Skin epidermis (tissue), 12 donors: Measurements from ENCODE around the gene TMTC2.

Experiments
- H3K27ac ChIP-seq, 21 experiments: fragments of 200-600 bp; sonication (generic) in 11 of 21; one replicate each; pipeline ENCODE4 v1.5.0; 2020; ENCODE audit warnings: mild to moderate bottlenecking in 3 of 21, inconsistent platforms in 2 of 21, moderate library complexity in 2 of 21
- H3K4me3 ChIP-seq, 7 experiments: fragments of 200-600 bp; sonication (generic) in 2 of 7; one replicate each; pipeline ENCODE4 v1.5.0; 2020; ENCODE audit warnings: inconsistent platforms in 2 of 7, mild to moderate bottlenecking in 2 of 7, moderate library complexity in 1 of 7

The TMTC2 gene

DNA sequence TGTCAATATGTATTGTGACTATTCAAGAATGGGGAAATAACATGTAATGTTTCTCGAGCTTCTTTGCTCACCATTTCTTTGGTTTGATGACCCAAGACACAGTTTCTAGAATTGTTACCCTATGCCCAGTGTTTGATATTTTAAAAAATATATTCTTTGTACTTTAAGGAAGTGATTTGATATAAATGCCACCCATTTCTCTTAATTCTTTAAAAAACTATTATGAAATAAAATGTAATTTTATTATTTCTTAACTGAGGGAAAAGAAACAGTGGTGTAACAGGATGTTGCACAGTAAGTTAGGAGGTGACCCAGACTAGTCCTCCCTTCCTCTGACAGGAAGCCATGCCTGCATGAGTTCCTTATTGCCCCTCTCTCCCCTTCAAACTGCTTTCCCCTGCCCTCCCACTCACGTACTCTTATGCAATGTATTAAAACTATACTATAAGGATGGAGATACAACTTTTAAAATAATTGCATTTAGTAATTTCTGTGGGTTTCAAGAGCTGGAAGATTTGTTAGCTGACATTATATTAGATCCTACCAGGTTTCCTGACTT lies 279.4 kb downstream of the TMTC2 start:
- no peak overlapping the region for H3K4me3 ChIP-seq
- H3K27ac ChIP-seq, result no peak overlapping the region

DNA sequence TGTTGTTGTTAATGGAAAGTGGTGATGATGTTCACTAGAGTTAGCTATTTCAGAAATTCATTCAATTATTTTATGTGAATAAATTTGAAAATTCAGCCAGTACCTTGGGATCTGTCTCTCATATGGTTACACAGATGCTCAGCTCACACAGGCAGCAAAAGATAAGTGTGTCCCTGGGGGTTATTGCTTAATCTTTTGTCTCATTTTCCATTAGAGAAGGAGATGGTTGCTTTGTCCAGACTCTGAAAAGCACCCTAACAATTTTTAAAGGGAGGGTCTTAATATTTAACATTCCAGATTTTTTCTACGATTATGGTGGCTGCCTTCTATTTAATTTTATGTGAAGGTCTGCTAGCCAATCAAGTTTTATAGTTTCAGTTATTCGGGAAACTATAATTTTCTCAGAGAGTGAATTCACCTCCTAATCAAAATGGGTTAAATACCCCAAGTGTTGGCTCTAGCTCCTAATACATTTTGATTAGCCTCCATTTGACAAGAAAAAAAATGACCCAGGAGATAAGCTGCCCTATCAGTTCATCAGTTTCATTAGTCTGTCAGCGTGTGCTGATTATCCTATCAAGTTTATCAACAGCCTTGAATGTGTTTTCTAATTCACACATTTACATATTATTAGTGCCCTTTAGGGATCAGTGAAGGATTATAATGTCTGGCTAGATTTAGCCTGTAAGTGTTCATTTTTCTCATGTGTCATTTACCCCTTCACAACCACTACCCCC lies 282.1 kb downstream of the TMTC2 start:
- Histone ChIP-seq H3K4me3 (no peak overlapping the region), H3K27ac (no peak overlapping the region)

DNA sequence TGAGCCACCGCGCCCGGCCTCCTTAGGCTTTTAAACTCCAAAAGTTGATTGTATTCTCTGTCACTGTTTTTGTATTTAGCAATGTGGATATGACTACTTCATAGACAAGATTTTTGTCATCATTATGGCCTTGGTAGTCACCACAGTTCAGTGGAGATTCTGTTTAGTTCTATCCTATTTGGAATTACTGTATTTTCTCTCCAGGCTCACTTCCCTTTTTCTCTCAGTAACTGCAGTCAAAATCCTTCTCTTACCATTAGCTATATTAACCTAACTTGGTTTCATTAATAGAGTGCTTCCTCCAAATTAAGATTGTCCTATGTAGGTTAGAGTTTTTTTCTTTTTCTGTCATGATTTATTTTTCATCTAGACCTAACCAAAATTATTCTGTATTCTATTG lies 283.9 kb downstream of the TMTC2 start:
- Histone ChIP-seq H3K27ac (no peak overlapping the region), H3K4me3 (no peak overlapping the region)

DNA sequence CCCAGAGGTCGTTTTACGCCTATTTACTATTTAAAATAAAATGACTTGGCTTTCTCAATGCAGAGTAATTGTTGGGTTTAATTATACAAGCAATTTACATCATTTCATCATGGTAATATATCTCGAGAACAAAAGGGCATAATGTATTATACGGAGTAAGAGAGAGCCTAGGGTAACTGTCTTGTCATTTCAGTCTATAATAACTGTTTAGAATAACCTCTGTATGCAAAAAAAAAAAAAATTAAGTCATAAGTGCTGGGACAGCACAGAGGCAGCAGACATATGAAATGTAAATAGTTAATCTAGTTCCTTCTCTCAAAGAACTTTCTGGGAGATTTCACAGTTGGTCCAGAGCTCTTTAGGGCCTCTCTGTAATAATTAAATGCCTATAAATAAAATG lies 284.9 kb downstream of the TMTC2 start:
- H3K27ac ChIP-seq, result no peak overlapping the region
- no peak overlapping the region for H3K4me3 ChIP-seq

DNA sequence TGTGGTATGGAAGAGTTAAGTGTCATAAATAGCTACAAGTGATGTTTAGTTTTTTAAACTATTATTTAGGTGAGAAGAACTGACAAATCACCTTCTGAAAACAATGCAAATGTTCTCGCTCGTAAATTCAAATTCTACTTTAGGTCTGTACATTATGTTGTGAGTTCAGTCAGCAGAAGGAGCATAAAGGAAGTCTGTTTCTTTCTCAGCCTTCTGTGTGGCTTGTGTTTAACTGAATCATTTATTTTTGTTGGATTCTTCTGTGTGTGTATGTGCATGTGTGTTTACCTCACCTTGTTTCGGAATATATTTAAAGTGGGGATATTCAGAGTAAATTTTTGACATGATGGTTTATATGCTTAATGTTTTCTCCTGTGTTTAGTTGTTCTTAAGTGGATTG lies 285.9 kb downstream of the TMTC2 start:
- Histone ChIP-seq H3K27ac (no peak overlapping the region), H3K4me3 (no peak overlapping the region)

DNA sequence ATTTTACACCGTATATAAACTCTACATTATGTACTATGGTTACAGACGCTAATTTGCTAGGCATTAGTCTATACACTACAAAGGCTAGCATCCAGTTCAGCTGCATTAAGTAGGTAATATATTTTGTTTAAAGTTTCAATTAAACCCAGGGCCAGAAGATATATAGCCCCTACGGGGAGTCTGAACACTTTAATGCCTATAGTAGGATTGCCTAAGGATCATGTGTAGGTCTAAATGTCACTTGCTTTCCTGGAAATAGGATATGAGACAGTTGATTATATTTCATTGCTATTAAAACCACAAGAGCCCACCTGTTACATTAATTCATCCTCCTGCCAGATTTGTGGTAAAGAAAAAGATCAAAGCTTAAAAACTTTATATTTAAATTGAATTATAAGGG lies 286.9 kb downstream of the TMTC2 start:
- Histone ChIP-seq H3K27ac (no peak overlapping the region), H3K4me3 (no peak overlapping the region)

DNA sequence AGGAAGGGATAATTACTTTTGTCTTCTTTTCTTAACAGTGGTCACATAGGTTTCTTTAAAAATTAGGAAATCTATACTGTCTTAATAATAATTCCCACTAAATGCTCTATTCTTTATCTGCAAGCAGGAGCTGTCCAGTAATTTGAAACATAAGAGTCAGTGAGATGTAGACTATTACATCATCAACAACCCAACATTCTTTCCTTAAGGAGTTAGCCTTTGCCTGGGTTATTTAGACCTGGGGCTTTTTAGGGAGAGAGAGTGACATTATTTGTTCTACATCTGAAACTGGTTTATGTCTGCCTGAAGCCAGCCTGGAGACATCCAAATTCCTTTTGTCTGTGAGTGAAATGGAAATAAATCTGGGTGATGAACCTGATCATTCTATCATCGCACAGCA lies 294.4 kb downstream of the TMTC2 start:
- no peak overlapping the region for H3K27ac ChIP-seq
- no peak overlapping the region for H3K4me3 ChIP-seq

DNA sequence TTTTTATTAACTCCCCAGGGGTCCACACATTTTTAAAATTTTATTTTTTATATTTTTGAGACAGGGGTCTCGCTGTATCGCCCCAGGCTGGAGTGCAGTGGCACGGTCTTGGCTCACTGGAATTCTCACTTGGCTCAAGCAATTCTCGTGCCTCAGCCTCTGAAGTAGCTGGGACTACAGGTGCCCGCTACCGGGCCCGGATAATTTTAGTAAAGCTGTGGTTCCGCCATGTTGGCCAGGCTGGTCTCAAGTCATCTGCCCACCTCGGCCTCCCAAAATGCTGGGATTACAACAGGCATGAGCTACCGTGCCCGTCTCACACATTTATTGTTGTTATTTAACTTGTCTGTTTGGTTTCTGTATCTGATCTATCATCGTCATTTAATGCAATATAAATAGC lies 307.4 kb downstream of the TMTC2 start:
- H3K4me3 ChIP-seq, result no peak overlapping the region
- no peak overlapping the region for H3K27ac ChIP-seq

DNA sequence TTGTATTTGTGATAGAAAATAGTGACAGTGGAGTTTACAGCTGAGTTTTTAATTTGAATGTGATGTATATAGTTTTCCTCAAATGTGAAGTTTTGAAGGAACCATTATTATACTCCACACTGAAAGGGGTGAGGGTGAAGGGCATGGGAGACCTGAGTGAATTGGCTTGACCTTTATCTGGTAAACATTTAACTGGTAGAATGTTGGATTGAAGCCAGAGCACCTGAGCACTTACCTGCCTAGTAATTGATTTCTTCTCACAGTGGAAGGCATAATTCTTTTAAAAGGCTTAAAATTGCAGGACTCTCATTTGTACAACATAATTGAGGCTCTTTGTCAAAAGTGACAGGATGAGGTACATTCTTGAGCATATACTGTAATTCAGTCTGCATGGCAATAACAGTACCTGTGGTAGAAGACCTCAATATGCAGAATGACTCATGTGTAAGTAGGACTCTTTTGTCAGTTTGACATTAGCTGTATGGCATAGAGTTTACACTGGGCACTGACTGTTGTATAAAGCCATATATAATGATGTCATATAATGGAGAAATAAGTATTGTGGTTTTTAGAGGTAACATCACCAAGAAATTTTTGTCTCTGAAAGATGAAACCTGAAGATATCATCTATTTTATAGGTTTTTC lies 309.6 kb downstream of the TMTC2 start:
- Histone ChIP-seq H3K27ac (no peak overlapping the region), H3K4me3 (no peak overlapping the region)

DNA sequence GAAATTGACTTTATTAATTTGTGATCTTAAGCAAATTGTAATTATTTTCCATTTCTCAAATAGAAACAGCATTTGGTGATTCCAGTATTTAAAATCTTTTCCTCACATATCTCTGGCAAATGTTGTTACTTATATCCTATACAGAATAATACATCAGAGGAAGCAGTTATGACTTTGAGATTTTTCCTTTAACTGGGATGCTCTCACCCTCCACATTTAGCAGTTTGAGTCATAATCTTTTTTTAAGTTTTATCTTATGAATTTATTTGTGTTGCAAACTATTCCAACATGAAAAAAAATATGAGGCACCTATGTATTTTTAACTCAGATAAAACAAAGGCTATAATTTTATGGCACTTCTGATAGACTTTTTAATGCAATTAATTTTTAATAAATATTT lies 311.8 kb downstream of the TMTC2 start:
- no peak overlapping the region for H3K27ac ChIP-seq

DNA sequence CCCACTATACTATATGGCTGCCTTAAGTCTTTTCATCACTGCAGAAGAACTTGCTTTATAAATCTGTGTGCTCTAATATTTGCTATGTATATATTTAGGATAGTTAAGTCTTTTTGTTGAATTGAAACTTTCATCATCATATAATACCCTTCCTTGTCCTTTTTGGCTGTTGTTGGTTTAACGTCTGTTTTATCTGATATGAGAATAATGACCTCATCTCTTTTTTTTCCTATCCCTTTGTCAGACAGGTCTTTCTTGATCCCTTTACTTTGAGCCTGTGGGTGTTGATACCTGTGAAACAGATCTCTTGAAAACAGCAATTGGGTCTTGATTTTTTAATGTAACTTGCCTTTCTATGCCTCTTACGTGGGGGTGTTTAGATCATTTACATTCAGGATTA lies 316.3 kb downstream of the TMTC2 start:
- Histone ChIP-seq H3K4me3 (no peak overlapping the region), H3K27ac (no peak overlapping the region)

More for the DNA sequence above, 311.8 kb downstream of the TMTC2 start:
- no peak overlapping the region for H3K4me3 ChIP-seq

DNA sequence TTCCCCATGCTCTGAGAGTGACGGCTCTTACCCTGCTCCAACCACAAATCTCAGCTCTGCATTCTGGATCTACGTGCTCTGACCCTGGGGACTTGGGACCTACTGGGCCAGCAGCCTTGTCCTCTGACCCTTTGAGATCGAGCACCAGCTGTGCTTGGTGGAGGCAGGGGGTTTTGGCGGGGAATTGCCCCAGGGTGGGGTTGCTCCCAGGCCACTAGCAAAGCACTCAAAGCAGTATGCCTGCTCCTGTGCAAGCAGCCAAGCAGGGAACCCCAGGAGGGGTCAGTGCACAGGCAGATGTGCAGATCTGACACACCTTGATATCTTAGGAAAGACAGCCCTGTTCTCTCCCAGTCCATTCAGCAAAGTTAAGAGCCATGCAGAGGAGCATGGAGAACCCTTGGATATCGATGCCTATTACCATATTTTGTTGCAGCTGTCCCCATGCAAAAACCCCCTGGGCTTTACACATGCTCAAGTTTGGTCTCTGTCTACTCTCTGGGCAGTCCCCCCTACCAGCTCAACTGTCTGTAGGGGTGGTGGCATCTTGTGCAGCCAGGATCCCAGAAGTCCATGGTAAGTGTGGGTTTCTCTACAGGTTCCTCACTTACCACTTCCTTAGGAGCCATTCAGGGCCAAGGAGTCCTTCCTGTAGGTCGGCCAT lies 319.0 kb downstream of the TMTC2 start:
- Histone ChIP-seq H3K4me3 (no peak overlapping the region), H3K27ac (no peak overlapping the region)

DNA sequence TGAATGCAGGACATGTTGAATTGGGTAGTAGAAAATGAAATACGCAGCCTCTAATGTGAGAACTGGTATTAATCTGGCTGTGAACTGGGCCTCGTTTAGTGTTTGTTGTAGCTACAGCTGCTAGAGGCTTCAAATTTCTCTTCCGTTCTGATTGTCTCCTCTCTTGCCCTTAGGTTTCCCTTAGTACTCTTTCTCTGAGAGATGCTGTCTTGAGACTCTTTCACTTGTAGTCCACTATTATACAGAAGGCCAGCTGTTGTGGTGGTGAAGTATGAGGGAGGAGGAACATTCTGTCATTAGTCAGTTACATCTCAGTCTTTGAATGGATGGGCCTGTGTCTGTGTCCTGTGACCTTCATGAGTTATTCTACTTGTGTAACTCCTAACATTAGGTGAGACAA lies 322.0 kb downstream of the TMTC2 start:
- Histone ChIP-seq H3K4me3 (no peak overlapping the region), H3K27ac (no peak overlapping the region)

DNA sequence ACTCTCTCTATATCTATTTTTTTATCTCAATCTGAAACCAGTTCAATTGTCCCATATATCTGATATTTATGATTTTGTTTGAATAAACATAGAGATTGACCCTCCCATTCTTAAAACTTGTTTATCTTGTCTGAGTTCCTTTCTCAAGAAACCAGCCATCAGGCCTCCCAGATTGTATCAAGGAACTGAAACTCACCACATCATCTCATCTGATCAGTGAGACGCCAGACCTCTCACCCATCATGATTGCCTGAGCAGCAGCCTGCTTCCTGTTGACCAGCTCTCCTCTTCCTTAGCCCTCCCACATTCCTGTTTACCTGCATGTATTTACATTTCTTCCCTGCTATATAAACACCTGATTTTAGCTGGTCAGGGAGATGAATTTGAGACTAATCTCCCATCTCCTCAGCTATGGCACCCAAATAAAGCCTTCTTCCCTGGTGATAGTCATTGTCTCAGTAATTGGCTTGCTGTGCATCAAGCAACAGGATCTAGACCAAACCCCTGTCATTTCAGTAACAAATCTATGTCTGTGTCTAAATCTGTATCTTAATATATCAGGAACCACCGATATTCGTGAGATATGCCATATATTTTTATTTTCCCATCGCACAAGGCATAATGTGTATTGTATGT lies 323.6 kb downstream of the TMTC2 start:
- Histone ChIP-seq H3K27ac (no peak overlapping the region), H3K4me3 (no peak overlapping the region)

DNA sequence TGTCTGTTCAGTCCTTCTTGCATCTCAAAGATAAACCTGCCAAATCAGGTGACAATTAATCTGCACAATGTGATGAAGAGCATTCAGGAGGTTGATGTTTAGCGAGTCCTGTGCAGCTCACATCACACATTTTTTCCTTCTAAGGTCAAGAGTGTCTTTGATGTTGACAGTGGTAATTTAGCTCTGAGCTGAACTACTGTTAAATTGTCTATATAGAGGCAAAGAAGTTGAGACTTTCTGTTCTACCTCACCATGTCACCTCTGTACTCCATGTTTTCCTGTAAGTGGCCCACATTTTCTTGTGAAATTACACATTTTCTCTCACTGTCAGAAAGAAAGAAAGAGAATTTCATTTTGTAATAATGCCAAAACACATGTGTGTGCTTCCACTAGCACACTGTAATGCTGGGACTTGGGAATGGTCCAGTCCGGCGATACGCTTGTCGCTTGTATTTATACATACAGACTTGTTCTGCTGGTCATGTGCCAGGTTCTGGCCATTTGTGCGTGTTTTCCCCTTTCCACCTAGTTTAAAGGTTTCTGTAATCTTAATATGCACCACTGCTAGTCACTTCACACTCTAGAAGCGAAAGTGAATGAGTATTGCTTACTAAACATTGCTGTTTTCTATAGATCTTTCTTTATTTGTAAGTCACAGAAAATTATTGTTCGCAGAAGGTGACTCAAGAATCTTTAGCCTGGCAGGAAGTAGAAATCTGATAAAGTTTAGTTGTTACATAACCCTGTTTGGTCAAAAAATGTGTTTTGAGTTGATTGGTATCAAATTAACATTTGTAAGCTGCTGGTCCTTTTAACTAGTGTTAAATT lies 328.9 kb downstream of the TMTC2 start:
- Histone ChIP-seq H3K27ac (peak overlapping the region in 10 of 21 experiments; percentile 3 to 67 (median 34)), H3K4me3 (peak overlapping the region in 3 of 7 experiments; percentile 11 to 18 (median 15))

DNA sequence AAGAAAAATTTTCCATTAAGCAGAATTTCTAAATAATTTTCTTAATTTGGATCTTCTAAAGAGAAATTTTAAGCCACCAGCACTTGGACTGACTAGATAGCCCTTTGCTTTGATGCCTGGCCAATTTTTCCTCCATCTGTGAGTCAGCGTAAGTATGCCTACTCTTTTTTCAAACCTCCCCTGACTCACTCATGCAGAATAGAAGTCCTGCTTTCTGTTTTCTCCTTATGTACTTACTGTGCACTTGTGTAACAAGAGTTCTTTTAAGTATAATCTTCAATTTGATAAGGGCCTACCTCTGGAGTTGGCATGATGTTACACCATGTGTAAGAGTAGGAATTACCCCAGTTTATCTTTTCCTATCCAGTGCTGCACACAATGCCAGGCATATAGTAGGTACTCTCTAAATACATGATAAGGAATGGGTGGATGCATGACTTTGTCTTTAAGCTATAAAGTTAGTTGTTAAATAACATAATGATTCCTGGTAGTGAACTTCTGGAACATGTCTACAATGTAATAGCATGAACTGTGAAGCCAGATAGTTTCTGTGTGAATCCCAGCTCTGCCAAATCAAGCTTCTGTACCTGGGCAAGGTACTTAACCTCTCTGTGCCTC lies 329.6 kb downstream of the TMTC2 start:
- peak overlapping the region in 9 of 21 experiments; percentile 4 to 67 (median 36) for H3K27ac ChIP-seq
- H3K4me3 ChIP-seq, result peak overlapping the region in 1 of 7 experiments; percentile 18

DNA sequence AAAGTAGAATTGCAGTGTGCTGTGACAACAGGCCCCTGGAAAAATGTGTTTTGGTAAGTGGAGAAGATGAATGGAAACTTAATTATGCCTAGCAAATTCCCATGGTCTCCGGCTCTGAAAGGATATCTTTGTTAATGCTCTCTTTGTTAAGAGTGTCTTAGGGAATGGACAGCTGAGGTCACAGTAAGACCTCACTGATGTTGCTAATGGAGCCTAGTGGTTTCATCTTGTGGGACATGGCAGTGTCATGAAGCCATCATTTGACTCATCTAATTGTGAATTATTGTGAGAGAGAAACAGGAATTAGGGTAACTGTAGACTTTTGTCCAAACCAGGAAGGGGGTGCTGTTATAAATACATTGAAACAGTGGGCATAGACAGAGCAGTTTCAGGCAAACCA lies 330.3 kb downstream of the TMTC2 start:
- peak overlapping the region in 2 of 21 experiments; percentile 28 to 56 for H3K27ac ChIP-seq
- no peak overlapping the region for H3K4me3 ChIP-seq

DNA sequence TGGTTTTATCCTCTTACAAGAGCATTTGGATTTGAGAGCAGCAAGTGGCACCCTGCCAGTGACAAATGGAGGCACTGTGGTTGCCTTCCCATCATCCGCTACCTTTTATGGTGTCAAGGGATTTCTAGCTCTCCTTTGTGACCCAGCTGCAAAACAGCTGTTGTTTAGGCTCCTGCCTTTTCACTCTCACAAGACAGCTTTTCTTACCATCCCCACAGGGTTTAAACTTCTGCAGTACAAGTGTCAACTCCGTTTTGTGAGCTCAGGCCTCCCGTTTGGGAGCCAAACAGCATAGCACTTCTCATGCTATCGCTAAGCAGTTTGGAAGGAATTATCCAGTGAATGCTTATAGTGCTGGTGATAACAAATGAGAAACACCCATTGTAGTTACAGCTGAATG lies 331.4 kb downstream of the TMTC2 start:
- no peak overlapping the region for H3K27ac ChIP-seq
- no peak overlapping the region for H3K4me3 ChIP-seq
